HG03060 (cell line): ENCODE data around the gene HOXD9.

Source experiments
- ATAC-seq: cut with Tn5 transposase; IDR thresholded peaks from one replicate; pipeline ENCODE4 v1.9.1; 2021; ENCODE audit warnings: low read depth, moderate number of reproducible peaks; ENCODE audit not compliant: unreplicated experiment

HOXD9 gene

DNA sequence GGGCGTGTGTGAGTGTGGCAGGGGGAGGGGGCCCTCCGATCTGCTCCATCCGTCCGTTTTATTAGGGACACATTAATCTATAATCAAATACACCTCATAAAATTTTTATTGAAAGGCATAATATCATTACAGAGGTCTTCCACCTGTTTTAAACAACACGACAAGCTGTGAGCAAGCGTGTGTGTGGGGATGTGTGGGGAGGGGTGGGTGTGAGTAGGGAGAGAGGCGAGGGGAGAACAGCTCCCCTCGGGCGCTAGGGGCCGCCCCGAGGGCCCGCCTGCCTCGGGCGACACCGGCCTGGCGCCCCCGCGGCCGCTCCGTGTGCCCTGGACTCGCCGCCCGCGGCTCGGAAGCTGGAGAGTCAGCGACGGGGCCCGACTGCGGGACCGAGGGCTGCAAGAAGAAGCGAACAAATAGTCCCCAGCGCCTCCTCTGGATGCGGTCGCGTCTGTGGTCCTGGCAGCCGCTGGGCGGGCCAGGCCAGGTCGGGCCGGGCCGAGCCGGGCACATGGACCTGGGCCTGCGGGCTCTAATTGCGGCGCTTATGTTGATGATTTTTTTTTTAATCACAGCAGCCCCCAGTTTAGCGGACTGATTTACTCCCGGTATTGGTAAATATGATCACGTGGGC lies 352 bp upstream of the HOXD9 start:
- ATAC-seq = no peak

GRCh38 chr2:176123411-176124109 lies 1.0 kb downstream of the HOXD9 start:
- ATAC-seq = no peak

GRCh38 chr2:176124110-176124946 lies 1.8 kb downstream of the HOXD9 start:
- no peak for ATAC-seq

GRCh38 chr2:176124947-176125771 lies 2.6 kb downstream of the HOXD9 start:
- ATAC-seq = no peak

GRCh38 chr2:176125772-176126054 lies 3.2 kb downstream of the HOXD9 start:
- ATAC-seq = no peak

GRCh38 chr2:176126929-176127773 lies 4.6 kb downstream of the HOXD9 start:
- ATAC-seq = no peak

DNA sequence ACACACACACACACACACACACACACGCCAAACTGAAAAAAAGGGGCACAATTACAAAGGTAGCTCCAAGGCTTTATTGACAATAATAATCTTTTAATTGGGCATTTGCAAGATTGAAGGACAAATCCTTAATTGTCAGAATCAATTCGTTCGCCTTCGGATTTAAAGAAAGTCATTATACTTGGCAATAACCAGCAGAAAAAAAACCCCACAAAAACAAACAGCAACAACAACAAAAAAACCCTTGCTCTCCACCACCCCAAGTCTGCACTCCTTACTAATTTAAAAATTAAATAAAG lies 5.2 kb downstream of the HOXD9 start:
- ATAC-seq = no peak

DNA sequence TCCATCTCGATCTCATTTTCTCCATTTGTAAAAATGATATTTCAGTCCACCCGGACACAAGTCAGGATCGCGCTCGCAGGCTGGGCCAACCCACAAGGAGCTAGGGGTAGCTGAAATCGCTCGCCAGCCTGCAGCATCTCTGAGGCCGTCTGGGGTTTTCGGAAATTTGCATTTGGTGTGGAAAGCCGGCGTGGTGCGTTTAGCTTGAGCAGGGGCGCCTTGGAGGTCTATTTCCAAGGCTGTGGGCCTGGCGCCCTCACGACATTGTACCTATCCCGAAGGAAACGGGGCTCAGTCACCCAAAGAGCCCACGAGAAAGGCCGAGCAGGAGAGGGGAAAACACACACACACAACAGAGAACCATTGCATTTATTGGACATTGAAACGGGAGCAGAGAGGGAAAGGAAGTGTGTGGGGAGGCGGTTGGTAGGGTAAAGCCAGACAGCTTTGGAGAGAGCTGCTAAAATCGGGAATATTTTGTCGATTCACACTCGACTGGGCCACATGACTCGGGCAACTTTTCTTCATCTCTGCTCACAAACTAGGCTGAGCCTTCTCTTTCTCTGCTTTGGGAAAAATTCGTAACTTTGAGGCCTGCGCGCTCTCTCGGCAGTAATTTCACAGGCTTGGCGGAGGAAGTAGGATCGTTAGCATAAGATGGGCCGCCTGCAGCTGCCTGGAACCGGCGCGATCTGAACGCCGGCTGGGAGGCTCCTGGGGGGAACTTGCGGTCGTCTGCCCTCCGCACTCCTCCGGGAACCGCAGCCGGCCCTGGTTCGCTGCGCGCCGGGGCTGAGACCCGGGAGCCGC lies 5.9 kb downstream of the HOXD9 start:
- no peak for ATAC-seq

GRCh38 chr2:176128982-176129796 lies 6.7 kb downstream of the HOXD9 start, which contains the start of gene HOXD8:
TSS of gene HOXD8 (plus strand) at chr2:176129705. CDS start at chr2:176130367, 662 bp downstream.
- ATAC-seq = no peak

- no peak for ATAC-seq
Measured at GRCh38 chr2:176129813-176130146, 7.3 kb downstream of the HOXD9 start.

DNA sequence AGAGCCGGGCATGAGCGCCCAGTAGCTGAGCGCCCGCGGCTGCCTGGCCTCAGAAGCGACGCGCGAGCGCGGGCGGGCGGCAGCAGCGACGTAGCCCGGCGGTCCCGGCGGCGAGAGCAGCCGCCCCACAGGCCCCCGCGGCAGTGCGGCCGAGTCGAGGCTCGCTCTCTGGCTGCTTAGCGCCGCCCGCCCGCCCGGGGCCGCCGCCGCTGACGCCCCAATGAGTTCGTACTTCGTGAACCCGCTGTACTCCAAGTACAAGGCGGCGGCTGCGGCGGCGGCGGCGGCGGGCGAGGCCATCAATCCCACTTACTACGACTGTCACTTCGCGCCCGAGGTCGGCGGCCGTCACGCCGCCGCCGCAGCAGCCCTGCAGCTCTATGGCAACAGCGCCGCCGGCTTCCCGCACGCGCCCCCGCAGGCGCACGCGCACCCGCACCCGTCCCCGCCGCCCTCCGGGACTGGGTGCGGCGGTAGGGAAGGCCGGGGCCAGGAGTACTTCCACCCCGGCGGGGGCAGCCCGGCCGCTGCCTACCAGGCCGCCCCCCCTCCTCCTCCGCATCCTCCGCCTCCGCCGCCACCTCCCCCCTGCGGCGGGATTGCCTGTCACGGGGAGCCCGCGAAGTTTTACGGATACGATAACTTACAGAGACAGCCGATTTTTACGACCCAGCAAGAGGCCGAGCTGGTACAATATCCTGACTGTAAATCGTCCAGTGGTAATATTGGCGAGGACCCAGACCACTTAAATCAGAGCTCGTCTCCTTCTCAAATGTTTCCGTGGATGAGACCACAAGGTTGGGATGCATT lies 7.8 kb downstream of the HOXD9 start:
- no peak for ATAC-seq

GRCh38 chr2:176130957-176131847 lies 8.7 kb downstream of the HOXD9 start:
- no peak for ATAC-seq

GRCh38 chr2:176131848-176132158 lies 9.3 kb downstream of the HOXD9 start:
- ATAC-seq = no peak

GRCh38 chr2:176132205-176133171 lies 10.0 kb downstream of the HOXD9 start:
- ATAC-seq = no peak

GRCh38 chr2:176133389-176133788 lies 10.9 kb downstream of the HOXD9 start:
- ATAC-seq = no peak

DNA sequence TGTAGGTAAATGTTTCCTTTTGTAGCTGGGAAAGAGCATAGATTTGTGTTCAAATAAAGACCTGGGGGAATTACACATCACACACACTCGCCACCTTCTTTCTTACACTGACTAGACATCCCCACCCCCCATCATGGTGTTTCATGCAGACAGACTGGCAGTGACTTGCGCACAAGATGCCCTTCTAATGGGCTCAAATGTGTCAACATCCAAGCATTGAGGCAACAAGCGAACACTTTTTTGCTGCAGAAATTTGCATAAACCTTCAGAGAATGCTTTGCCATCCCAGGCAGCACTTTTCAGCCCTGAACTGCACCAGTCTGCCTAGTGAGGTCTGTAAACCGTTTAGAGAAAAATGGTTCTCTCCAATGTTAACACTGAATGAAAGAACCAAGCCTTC lies 11.5 kb downstream of the HOXD9 start:
- no peak for ATAC-seq
